A673 (cell line): ENCODE data around the gene CYP4A22.

Experiments
- CTCF ChIP-seq: fragments of 300-800, 200-600 bp; sonication (generic); conservative IDR thresholded peaks from 2 replicates; pipeline ENCODE4 v1.5.1; 2017; ENCODE audit warnings: low read depth, mild to moderate bottlenecking, antibody characterized with exemption, low read length, moderate library complexity, mixed read lengths
- EZH2 ChIP-seq: fragments of 200-600 bp; sonication (generic); IDR thresholded peaks from 2 replicates; pipeline ENCODE4 v1.6.1; 2017; ENCODE audit warnings: borderline replicate concordance, low read depth, mild to moderate bottlenecking, mixed read lengths, antibody characterized with exemption, low read length; ENCODE audit not compliant: poor library complexity, severe bottlenecking

- no peak for TF ChIP-seq CTCF
- no peak for TF ChIP-seq EZH2
Observed at GRCh38 chr1:47196622-47197021, 59.4 kb downstream of the CYP4A22 start.
